Liver (tissue), 9 donors: ENCODE data around the gene NOTCH1. TPM values are rescaled to one million over a fixed set of nuclear protein-coding genes. Genes with fewer than 3 reads are reported as not detected.

Experiments used
- DNase-seq: peaks from one replicate; pipeline ENCODE4 v3.0.0-alpha.2; 2017; ENCODE audit warnings: low spot score
- H3K27ac ChIP-seq, 2 donors: one replicate each; pipeline ENCODE4 v1.7.0; 2013; ENCODE audit warnings: inconsistent platforms in 2 of 2, low read length in 2 of 2, control low read depth in 1 of 2, low read depth in 1 of 2, mild to moderate bottlenecking in 1 of 2
- H3K27me3 ChIP-seq, 4 donors: one replicate each; pipeline versions ENCODE4 v1.6.1 to v1.7.0; 2013; ENCODE audit warnings: low read length in 3 of 4, inconsistent platforms in 1 of 4, mild to moderate bottlenecking in 1 of 4, moderate library complexity in 1 of 4; ENCODE audit not compliant: control insufficient read depth in 4 of 4, insufficient read depth in 4 of 4
- H3K36me3 ChIP-seq, 4 donors: one replicate each; pipeline versions ENCODE4 v1.6.1 to v1.7.0; 2013; ENCODE audit warnings: low read length in 3 of 4, mild to moderate bottlenecking in 3 of 4, low read depth in 1 of 4, moderate library complexity in 1 of 4; ENCODE audit not compliant: control insufficient read depth in 4 of 4, insufficient read depth in 3 of 4
- H3K4me1 ChIP-seq, 4 donors: one replicate each; pipeline versions ENCODE4 v1.6.1 to v1.7.0; 2013; ENCODE audit warnings: low read length in 3 of 4, mild to moderate bottlenecking in 3 of 4, moderate library complexity in 1 of 4; ENCODE audit not compliant: control insufficient read depth in 4 of 4, insufficient read depth in 4 of 4
- H3K4me3 ChIP-seq, 3 donors: one replicate each; pipeline versions ENCODE4 v1.6.1 to v1.7.0; 2013; ENCODE audit warnings: low read length in 3 of 3, control low read depth in 1 of 3, low read depth in 1 of 3, mild to moderate bottlenecking in 1 of 3
- H3K9ac ChIP-seq, 2 donors: one replicate each; pipeline ENCODE4 v1.7.0; 2013; ENCODE audit warnings: low read length in 2 of 2, mild to moderate bottlenecking in 2 of 2, moderate library complexity in 2 of 2, control low read depth in 1 of 2, low read depth in 1 of 2
- H3K9me3 ChIP-seq, 4 donors: one replicate each; pipeline versions ENCODE4 v1.6.1 to v1.7.0; 2013; ENCODE audit warnings: low read length in 3 of 4; ENCODE audit not compliant: control insufficient read depth in 4 of 4
- EGR1 ChIP-seq, 2 donors: IDR thresholded peaks; 2 replicates each; pipeline ENCODE4 v1.6.1; 2016 to 2018; ENCODE audit warnings: antibody characterized with exemption in 2 of 2, low read depth in 2 of 2
- FOXA1 ChIP-seq: IDR thresholded peaks from 2 replicates; pipeline ENCODE4 v1.6.1; 2016; ENCODE audit warnings: antibody characterized with exemption
- FOXA2 ChIP-seq: IDR thresholded peaks from 2 replicates; pipeline ENCODE4 v1.6.1; 2016; ENCODE audit warnings: antibody characterized with exemption
- HNF4A ChIP-seq, 2 donors: conservative IDR thresholded peaks; 2 replicates each; pipeline ENCODE4 v1.6.1; 2016; ENCODE audit warnings: antibody characterized with exemption in 2 of 2, mild to moderate bottlenecking in 2 of 2
- HNF4G ChIP-seq: IDR thresholded peaks from 2 replicates; pipeline ENCODE4 v1.6.1; 2016; ENCODE audit warnings: antibody characterized with exemption
- JUND ChIP-seq, 2 donors: IDR thresholded peaks; 2 replicates each; pipeline ENCODE4 v1.6.1; 2016; ENCODE audit warnings: antibody characterized with exemption in 2 of 2
- NR2F2 ChIP-seq: IDR thresholded peaks from 2 replicates; pipeline ENCODE4 v1.6.1; 2016; ENCODE audit warnings: antibody characterized with exemption
- RXRA ChIP-seq, 2 donors: IDR thresholded peaks; 2 replicates each; pipeline ENCODE4 v1.6.1; 2017 to 2018; ENCODE audit warnings: antibody characterized with exemption in 2 of 2, mild to moderate bottlenecking in 1 of 2
- SP1 ChIP-seq: IDR thresholded peaks from 2 replicates; pipeline ENCODE4 v1.6.1; 2018; ENCODE audit warnings: antibody characterized with exemption, mild to moderate bottlenecking
- TAF1 ChIP-seq: conservative IDR thresholded peaks from 2 replicates; pipeline ENCODE4 v1.6.1; 2016; ENCODE audit warnings: antibody characterized with exemption, mild to moderate bottlenecking
- YY1 ChIP-seq: IDR thresholded peaks from 2 replicates; pipeline ENCODE4 v1.6.1; 2016; ENCODE audit warnings: antibody characterized with exemption, mild to moderate bottlenecking
- WGBS: extraction: QIAGEN DNeasy Blood & Tissue Kit; methylation state at CpG from one replicate; pipeline ENCODE4 v1.1.7; 2013; 5-methylcytosine and 5-hydroxymethylcytosine counted together
- polyA plus RNA-seq, 2 donors: library from polyadenylated mRNA; stranded (reverse) in 1 of 2; unstranded in 1 of 2; fragments of 200-250 nt in 1 of 2; fragments of >200 nt in 1 of 2; fragmentation: Nextera tagmentation in 1 of 2; extraction: Ambion mirVana in 1 of 2; gene quantifications; one replicate each; pipeline versions ENCODE4 v1.2.1 to v1.2.3, GENCODE V29; 2013 to 2015
- total RNA-seq, 2 donors: library from RNA; depleted of rRNA; stranded (reverse); fragments of >200 nt; gene quantifications; one replicate each; pipeline ENCODE4 v1.2.3, GENCODE V29; 2014
- TF ChIP-seq, protein P1 (sequence below): IDR thresholded peaks from 2 replicates; pipeline ENCODE4 v1.6.1; 2016; ENCODE audit warnings: antibody characterized with exemption
- TF ChIP-seq, protein P2 (sequence below): IDR thresholded peaks from 2 replicates; pipeline ENCODE4 v1.6.1; 2016; ENCODE audit warnings: antibody characterized with exemption, mild to moderate bottlenecking
- TF ChIP-seq, protein P3 (sequence below): IDR thresholded peaks from 2 replicates; pipeline ENCODE4 v1.6.1; 2016; ENCODE audit warnings: antibody characterized with exemption
- TF ChIP-seq, protein P4 (sequence below): IDR thresholded peaks from 2 replicates; pipeline ENCODE4 v1.6.1; 2016; ENCODE audit warnings: antibody characterized with exemption
- TF ChIP-seq, protein P5 (sequence below): fragments of 150-350 bp; IDR thresholded peaks from 2 replicates; pipeline ENCODE4 v1.5.1; 2017; ENCODE audit warnings: improper control_type of control experiment, low read depth, low read length; ENCODE audit not compliant: missing input control
- donor health status: healthy.
- donor health status: healthy.
- donor health status: healthy.
- donor health status: healthy.
- donor health status: healthy.

NOTCH1 gene
- total and polyA plus RNA-seq, 4 donors, result 2.4 to 22.3 (median 8.5) TPM

DNA sequence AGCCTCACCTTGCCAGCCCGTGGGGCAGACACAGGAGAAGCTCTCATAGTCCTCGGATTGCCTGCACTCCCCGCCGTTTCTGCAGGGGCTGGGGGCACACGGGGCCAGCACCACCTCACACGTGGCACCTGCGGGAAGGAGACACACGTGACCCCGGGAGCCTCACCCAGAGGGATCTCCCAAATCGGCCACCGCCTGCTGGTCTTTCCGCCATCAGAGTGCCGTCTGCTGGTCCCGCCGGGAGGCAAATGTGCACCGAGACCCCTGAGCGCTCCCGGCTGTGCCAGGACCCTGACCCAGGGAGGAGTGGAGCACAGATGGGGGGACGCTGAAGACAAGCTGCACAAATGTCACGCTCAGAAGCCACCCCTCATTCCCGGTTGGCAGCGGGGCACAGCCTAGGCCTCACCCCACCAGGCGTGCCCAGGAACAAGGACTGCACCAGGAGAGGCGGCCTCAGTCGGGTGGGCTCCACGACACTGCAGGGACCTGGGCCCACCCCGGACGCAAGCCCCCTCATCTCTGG, 34.6 kb downstream of the NOTCH1 start:
- no peaks in the 10 kb centered on the region for H3K27me3 ChIP-seq
- WGBS, result 79% methylated on average over 28 of the region's 28 CpGs
- peaks cover 2 to 14% (median 4%) of the 10 kb centered on the region in 4 donors for H3K4me1 ChIP-seq
- peaks cover 9 to 73% (median 35%) of the 10 kb centered on the region in 4 donors for H3K36me3 ChIP-seq
- TF ChIP-seq, protein P1, sequence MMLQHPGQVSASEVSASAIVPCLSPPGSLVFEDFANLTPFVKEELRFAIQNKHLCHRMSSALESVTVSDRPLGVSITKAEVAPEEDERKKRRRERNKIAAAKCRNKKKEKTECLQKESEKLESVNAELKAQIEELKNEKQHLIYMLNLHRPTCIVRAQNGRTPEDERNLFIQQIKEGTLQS, result no peak
- TF ChIP-seq EGR1 (IDR thresholded peaks at IDR 0.05; ENCODE audit: low read depth in 2 of 2) (no peak), FOXA1 (no peak), YY1 (no peak), TAF1 (no peak), HNF4A (conservative IDR thresholded peaks at IDR 0.05) (no peak), HNF4G (no peak), JUND (IDR thresholded peaks at IDR 0.05) (no peak), SP1 (no peak), RXRA (IDR thresholded peaks at IDR 0.05) (no peak), FOXA2 (no peak)
- TF ChIP-seq, protein P2, sequence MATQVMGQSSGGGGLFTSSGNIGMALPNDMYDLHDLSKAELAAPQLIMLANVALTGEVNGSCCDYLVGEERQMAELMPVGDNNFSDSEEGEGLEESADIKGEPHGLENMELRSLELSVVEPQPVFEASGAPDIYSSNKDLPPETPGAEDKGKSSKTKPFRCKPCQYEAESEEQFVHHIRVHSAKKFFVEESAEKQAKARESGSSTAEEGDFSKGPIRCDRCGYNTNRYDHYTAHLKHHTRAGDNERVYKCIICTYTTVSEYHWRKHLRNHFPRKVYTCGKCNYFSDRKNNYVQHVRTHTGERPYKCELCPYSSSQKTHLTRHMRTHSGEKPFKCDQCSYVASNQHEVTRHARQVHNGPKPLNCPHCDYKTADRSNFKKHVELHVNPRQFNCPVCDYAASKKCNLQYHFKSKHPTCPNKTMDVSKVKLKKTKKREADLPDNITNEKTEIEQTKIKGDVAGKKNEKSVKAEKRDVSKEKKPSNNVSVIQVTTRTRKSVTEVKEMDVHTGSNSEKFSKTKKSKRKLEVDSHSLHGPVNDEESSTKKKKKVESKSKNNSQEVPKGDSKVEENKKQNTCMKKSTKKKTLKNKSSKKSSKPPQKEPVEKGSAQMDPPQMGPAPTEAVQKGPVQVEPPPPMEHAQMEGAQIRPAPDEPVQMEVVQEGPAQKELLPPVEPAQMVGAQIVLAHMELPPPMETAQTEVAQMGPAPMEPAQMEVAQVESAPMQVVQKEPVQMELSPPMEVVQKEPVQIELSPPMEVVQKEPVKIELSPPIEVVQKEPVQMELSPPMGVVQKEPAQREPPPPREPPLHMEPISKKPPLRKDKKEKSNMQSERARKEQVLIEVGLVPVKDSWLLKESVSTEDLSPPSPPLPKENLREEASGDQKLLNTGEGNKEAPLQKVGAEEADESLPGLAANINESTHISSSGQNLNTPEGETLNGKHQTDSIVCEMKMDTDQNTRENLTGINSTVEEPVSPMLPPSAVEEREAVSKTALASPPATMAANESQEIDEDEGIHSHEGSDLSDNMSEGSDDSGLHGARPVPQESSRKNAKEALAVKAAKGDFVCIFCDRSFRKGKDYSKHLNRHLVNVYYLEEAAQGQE, result no peak
- TF ChIP-seq, protein P3, sequence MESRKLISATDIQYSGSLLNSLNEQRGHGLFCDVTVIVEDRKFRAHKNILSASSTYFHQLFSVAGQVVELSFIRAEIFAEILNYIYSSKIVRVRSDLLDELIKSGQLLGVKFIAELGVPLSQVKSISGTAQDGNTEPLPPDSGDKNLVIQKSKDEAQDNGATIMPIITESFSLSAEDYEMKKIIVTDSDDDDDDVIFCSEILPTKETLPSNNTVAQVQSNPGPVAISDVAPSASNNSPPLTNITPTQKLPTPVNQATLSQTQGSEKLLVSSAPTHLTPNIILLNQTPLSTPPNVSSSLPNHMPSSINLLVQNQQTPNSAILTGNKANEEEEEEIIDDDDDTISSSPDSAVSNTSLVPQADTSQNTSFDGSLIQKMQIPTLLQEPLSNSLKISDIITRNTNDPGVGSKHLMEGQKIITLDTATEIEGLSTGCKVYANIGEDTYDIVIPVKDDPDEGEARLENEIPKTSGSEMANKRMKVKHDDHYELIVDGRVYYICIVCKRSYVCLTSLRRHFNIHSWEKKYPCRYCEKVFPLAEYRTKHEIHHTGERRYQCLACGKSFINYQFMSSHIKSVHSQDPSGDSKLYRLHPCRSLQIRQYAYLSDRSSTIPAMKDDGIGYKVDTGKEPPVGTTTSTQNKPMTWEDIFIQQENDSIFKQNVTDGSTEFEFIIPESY, result no peak
- no peaks in the 10 kb centered on the region for H3K9me3 ChIP-seq
- no peak for DNase-seq
- H3K4me3 ChIP-seq, result no peak overlapping the region
- H3K9ac ChIP-seq, result no peak overlapping the region
- peak overlapping the region; percentile 66 to 79 for H3K27ac ChIP-seq

DNA sequence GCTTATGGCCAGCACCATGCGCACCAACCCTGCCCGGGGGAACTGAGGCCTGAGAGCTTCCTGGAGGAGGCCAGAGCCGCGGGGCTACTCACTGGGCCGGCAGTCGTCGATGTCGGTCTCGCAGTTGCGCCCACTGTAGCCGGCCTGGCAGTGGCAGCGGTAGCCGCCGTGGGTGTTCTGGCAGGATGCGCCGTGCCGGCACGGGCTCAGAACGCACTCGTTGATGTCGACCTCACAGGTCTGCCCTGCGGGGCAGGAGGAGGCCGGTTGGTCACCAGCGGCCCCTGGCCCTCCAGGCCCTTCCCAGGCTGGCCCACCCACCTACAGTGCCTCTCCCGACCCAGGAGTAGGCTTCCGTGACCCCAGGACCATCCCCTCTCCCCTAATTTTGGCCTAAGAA, 35.3 kb downstream of the NOTCH1 start:
- Histone ChIP-seq H3K27ac (peak overlapping the region; percentile 10 to 79), H3K9ac (no peak overlapping the region), H3K4me1 (peaks cover 0 to 10% (median 1%) of the 10 kb centered on the region in 4 donors), H3K4me3 (no peak overlapping the region), H3K27me3 (no peaks in the 10 kb centered on the region), H3K9me3 (no peaks in the 10 kb centered on the region), H3K36me3 (peaks cover 9 to 78% (median 34%) of the 10 kb centered on the region in 4 donors)
- no peak for DNase-seq
- 85% methylated on average over 26 of the region's 26 CpGs for WGBS
- TF ChIP-seq HNF4A (conservative IDR thresholded peaks at IDR 0.05), result no peak
- TF ChIP-seq, protein P3, result no peak
- no peak for TF ChIP-seq NR2F2
- no peak for TF ChIP-seq HNF4G
- TF ChIP-seq, protein P2, result no peak
- TF ChIP-seq, protein P4, sequence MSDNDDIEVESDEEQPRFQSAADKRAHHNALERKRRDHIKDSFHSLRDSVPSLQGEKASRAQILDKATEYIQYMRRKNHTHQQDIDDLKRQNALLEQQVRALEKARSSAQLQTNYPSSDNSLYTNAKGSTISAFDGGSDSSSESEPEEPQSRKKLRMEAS, result no peak
- TF ChIP-seq, protein P5, sequence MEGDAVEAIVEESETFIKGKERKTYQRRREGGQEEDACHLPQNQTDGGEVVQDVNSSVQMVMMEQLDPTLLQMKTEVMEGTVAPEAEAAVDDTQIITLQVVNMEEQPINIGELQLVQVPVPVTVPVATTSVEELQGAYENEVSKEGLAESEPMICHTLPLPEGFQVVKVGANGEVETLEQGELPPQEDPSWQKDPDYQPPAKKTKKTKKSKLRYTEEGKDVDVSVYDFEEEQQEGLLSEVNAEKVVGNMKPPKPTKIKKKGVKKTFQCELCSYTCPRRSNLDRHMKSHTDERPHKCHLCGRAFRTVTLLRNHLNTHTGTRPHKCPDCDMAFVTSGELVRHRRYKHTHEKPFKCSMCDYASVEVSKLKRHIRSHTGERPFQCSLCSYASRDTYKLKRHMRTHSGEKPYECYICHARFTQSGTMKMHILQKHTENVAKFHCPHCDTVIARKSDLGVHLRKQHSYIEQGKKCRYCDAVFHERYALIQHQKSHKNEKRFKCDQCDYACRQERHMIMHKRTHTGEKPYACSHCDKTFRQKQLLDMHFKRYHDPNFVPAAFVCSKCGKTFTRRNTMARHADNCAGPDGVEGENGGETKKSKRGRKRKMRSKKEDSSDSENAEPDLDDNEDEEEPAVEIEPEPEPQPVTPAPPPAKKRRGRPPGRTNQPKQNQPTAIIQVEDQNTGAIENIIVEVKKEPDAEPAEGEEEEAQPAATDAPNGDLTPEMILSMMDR, result no peak
- TF ChIP-seq EGR1 (IDR thresholded peaks at IDR 0.05; ENCODE audit: low read depth in 2 of 2), result no peak
